ENCODE measurements around the gene TP73.

The TP73 gene

GRCh38 chr1:3611170-3612019 is 40.9 kb upstream of the TP73 start, which contains the start of gene MEGF6:
TSS of gene MEGF6 (minus strand) at chr1:3611508. CDS start at chr1:3611268, 240 bp downstream.
- TF ChIP-seq CTCF (IDR thresholded peaks at IDR 0.05; ENCODE audit: low read depth, low read length), result no peak
- no peak for TF ChIP-seq EZH2phosphoT487 (IDR thresholded peaks at IDR 0.05; ENCODE audit: low read depth)
- no peaks in the 10 kb centered on the region for H3K4me1 ChIP-seq (ENCODE audit: low read length)
- H3K9me3 ChIP-seq (ENCODE audit: insufficient read depth, low read length), result no peaks in the 10 kb centered on the region
- H3K27me3 ChIP-seq (ENCODE audit: low read depth, low read length), result peaks cover 12% of the 10 kb centered on the region
- H3K79me2 ChIP-seq (ENCODE audit: low read length), result no peaks in the 10 kb centered on the region
- H3K9ac ChIP-seq (ENCODE audit: low read length), result no peak within 1 kb of the TSS
- no peak within 1 kb of the TSS for H3K4me3 ChIP-seq (ENCODE audit: low read length)
- no peak within 1 kb of the TSS for H2AFZ ChIP-seq (ENCODE audit: low read depth, low read length)
- no peaks in the 10 kb centered on the region for H4K20me1 ChIP-seq (ENCODE audit: insufficient read depth, low read length)
- H3K27ac ChIP-seq (ENCODE audit: low read length), result no peak within 1 kb of the TSS
- no peak within 1 kb of the TSS for H3K4me2 ChIP-seq (ENCODE audit: low read length)
- no peaks in the 10 kb centered on the region for H3K36me3 ChIP-seq (replicated peaks; ENCODE audit: low read depth, low read length)

GRCh38 chr1:3612123-3612522 is 40.2 kb upstream of the TP73 start:
- Histone ChIP-seq H3K4me1 (ENCODE audit: low read length) (no peaks in the 10 kb centered on the region), H3K27me3 (ENCODE audit: low read depth, low read length) (peaks cover 12% of the 10 kb centered on the region), H3K9me3 (ENCODE audit: insufficient read depth, low read length) (no peaks in the 10 kb centered on the region), H2AFZ (ENCODE audit: low read depth, low read length) (no peak overlapping the region), H3K4me2 (ENCODE audit: low read length) (no peak overlapping the region), H4K20me1 (ENCODE audit: insufficient read depth, low read length) (no peaks in the 10 kb centered on the region), H3K4me3 (ENCODE audit: low read length) (no peak overlapping the region), H3K9ac (ENCODE audit: low read length) (no peak overlapping the region), H3K36me3 (replicated peaks; ENCODE audit: low read depth, low read length) (no peaks in the 10 kb centered on the region), H3K79me2 (ENCODE audit: low read length) (no peaks in the 10 kb centered on the region), H3K27ac (ENCODE audit: low read length) (no peak overlapping the region)
- TF ChIP-seq EZH2phosphoT487 (IDR thresholded peaks at IDR 0.05; ENCODE audit: low read depth), result no peak
- TF ChIP-seq CTCF (IDR thresholded peaks at IDR 0.05; ENCODE audit: low read depth, low read length), result no peak

- Histone ChIP-seq H2AFZ (ENCODE audit: low read depth, low read length) (no peak overlapping the region), H3K9ac (ENCODE audit: low read length) (no peak overlapping the region), H3K36me3 (replicated peaks; ENCODE audit: low read depth, low read length) (no peaks in the 10 kb centered on the region), H3K9me3 (ENCODE audit: insufficient read depth, low read length) (no peaks in the 10 kb centered on the region), H3K4me1 (ENCODE audit: low read length) (0 out of 2 replicates have a peak, but pooled peaks cover 3% of the 10 kb centered on the region), H3K27me3 (ENCODE audit: low read depth, low read length) (peaks cover 12% of the 10 kb centered on the region), H3K4me2 (ENCODE audit: low read length) (no peak overlapping the region), H3K4me3 (ENCODE audit: low read length) (no peak overlapping the region), H3K27ac (ENCODE audit: low read length) (no peak overlapping the region), H3K79me2 (ENCODE audit: low read length) (no peaks in the 10 kb centered on the region), H4K20me1 (ENCODE audit: insufficient read depth, low read length) (no peaks in the 10 kb centered on the region)
- TF ChIP-seq CTCF (IDR thresholded peaks at IDR 0.05; ENCODE audit: low read depth, low read length) (peak; percentile 64), EZH2phosphoT487 (IDR thresholded peaks at IDR 0.05; ENCODE audit: low read depth) (no peak)
Observed at GRCh38 chr1:3614755-3615742, 37.3 kb upstream of the TP73 start.

- Histone ChIP-seq H3K4me1 (ENCODE audit: low read length) (0 out of 2 replicates have a peak, but pooled peaks cover 3% of the 10 kb centered on the region), H3K4me2 (ENCODE audit: low read length) (no peak overlapping the region), H3K79me2 (ENCODE audit: low read length) (no peaks in the 10 kb centered on the region), H3K4me3 (ENCODE audit: low read length) (no peak overlapping the region), H4K20me1 (ENCODE audit: insufficient read depth, low read length) (no peaks in the 10 kb centered on the region), H2AFZ (ENCODE audit: low read depth, low read length) (no peak overlapping the region), H3K27me3 (ENCODE audit: low read depth, low read length) (peaks cover 12% of the 10 kb centered on the region), H3K9me3 (ENCODE audit: insufficient read depth, low read length) (no peaks in the 10 kb centered on the region), H3K27ac (ENCODE audit: low read length) (no peak overlapping the region), H3K36me3 (replicated peaks; ENCODE audit: low read depth, low read length) (no peaks in the 10 kb centered on the region), H3K9ac (ENCODE audit: low read length) (no peak overlapping the region)
- TF ChIP-seq CTCF (IDR thresholded peaks at IDR 0.05; ENCODE audit: low read depth, low read length) (no peak), EZH2phosphoT487 (IDR thresholded peaks at IDR 0.05; ENCODE audit: low read depth) (no peak)
Observed at GRCh38 chr1:3616861-3617260, 35.5 kb upstream of the TP73 start.
